Peyer's patch (tissue), 4 donors: ENCODE results near the gene ARHGAP23.

Experiments used
- CTCF ChIP-seq, 6 experiments: fragments of 450-650 bp in 4 of 6; fragments of 200-600 bp in 2 of 6; sonication (generic) in 1 of 6; IDR thresholded peaks; one replicate each; pipeline ENCODE4 v1.5.1; 2017 to 2019; ENCODE audit warnings: antibody characterized with exemption in 6 of 6, mild to moderate bottlenecking in 3 of 6, moderate library complexity in 1 of 6
- POLR2A ChIP-seq, 2 donors: fragments of 450-650 bp; IDR thresholded peaks; one replicate each; pipeline ENCODE4 v1.5.1; 2017; ENCODE audit warnings: antibody characterized with exemption in 2 of 2, mild to moderate bottlenecking in 2 of 2, moderate library complexity in 2 of 2

GRCh38 chr17:38532451-38532850 lies 104.2 kb downstream of the ARHGAP23 start:
- TF ChIP-seq CTCF (IDR thresholded peaks at IDR 0.05) (no peak), POLR2A (IDR thresholded peaks at IDR 0.05) (no peak)
